Kidney epithelial cell (primary cell): ENCODE results near the gene PIP4K2A. TPM values are rescaled to one million over a fixed set of nuclear protein-coding genes. Genes with fewer than 3 reads are reported as not detected.

Source experiments
- DNase-seq: peaks from one replicate; pipeline ENCODE4 v3.0.0-alpha.2; 2010; ENCODE audit warnings: low read depth
- H3K27me3 ChIP-seq: 2 replicates; pipeline ENCODE4 v1.6.0; 2011; ENCODE audit warnings: low read length; ENCODE audit not compliant: control insufficient read depth, insufficient read depth
- H3K36me3 ChIP-seq: 2 replicates; pipeline ENCODE4 v1.5.1; 2011; ENCODE audit warnings: low read length; ENCODE audit not compliant: control insufficient read depth, insufficient read depth
- H3K4me3 ChIP-seq: 2 replicates; pipeline ENCODE4 v1.5.1; 2011; ENCODE audit warnings: low read depth, mild to moderate bottlenecking, control low read depth, low read length
- total RNA-seq: library from RNA; depleted of rRNA; stranded (reverse); fragments of >200 nt; gene quantifications from 2 replicates; pipeline ENCODE4 v1.2.3, GENCODE V29; 2015
- TF ChIP-seq, protein P1 (sequence below): IDR thresholded peaks from 2 replicates; pipeline ENCODE4 v1.5.1; 2011; ENCODE audit warnings: mild to moderate bottlenecking, moderate library complexity, low read length, control low read depth, inconsistent platforms; ENCODE audit not compliant: insufficient read depth, poor library complexity, severe bottlenecking

The PIP4K2A gene
- total RNA-seq, 1 donor from 2014 or later = 23.6 TPM

DNA sequence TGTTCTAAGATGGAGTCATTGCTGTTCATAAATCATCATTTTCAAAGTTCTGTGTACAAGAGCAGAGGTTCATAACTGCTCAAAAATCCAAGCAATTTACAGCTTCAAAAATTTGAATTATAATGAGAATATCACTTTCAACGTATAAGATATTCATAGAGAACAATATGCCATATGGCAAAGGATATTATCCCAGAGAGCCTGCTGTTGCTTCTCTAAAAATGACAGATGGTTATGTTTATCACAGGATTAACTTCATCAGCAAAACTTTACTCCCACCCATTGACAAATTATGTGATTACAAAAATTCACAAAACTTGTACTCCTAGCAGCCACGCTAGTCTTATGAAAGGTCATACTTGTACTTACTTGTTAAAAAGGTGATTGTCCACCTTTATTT lies 105.1 kb downstream of the PIP4K2A start:
- no peaks in the 10 kb centered on the region for H3K27me3 ChIP-seq
- TF ChIP-seq, protein P1, sequence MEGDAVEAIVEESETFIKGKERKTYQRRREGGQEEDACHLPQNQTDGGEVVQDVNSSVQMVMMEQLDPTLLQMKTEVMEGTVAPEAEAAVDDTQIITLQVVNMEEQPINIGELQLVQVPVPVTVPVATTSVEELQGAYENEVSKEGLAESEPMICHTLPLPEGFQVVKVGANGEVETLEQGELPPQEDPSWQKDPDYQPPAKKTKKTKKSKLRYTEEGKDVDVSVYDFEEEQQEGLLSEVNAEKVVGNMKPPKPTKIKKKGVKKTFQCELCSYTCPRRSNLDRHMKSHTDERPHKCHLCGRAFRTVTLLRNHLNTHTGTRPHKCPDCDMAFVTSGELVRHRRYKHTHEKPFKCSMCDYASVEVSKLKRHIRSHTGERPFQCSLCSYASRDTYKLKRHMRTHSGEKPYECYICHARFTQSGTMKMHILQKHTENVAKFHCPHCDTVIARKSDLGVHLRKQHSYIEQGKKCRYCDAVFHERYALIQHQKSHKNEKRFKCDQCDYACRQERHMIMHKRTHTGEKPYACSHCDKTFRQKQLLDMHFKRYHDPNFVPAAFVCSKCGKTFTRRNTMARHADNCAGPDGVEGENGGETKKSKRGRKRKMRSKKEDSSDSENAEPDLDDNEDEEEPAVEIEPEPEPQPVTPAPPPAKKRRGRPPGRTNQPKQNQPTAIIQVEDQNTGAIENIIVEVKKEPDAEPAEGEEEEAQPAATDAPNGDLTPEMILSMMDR = no peak
- no peak overlapping the region for H3K4me3 ChIP-seq
- DNase-seq = no peak
- peaks cover 2% of the 10 kb centered on the region for H3K36me3 ChIP-seq

DNA sequence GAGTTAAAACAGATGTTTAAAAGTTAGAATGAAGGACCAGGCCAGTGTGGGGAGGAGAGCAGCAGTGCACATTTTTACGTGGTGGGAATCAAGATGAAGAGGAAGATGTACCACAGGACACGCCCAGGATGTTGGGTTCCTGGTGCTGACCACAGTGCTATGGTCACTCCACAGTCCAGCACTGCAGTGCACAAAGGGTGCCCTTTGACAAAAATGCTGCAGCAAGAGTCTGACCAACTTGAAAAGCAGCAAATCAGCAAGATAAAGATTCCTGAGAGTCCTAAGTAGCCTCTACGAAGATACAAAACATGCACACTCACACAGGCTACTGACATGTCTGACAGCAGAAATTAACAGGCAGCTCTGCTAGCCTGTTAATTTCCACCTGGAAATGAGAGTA lies 107.1 kb downstream of the PIP4K2A start:
- DNase-seq = no peak
- H3K4me3 ChIP-seq = no peak overlapping the region
- peaks cover 2% of the 10 kb centered on the region for H3K36me3 ChIP-seq
- no peaks in the 10 kb centered on the region for H3K27me3 ChIP-seq
- TF ChIP-seq, protein P1 = no peak

DNA sequence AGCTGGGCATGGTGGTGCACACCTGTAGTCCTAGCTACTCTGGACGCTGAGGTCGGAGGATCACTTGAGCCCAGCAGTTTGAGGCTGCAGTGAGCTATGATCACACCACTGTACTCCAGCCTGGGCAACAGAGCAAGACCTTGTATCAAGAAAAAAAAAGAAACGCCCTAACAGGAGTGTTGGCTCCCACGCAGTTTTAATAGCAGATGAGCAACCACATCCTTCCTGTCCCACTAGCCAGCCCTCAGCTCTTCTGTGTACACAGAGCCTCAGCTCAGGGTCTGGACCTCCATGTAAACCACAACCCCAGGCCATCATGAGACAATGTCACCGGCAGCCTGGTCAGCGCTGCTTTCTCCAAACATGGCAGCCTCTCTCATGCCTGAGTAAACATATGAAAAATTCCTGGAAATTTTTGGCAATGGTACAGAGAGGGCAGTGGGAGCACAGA lies 108.2 kb downstream of the PIP4K2A start:
- H3K4me3 ChIP-seq = no peak overlapping the region
- DNase-seq = no peak
- peaks cover 2% of the 10 kb centered on the region for H3K36me3 ChIP-seq
- H3K27me3 ChIP-seq = no peaks in the 10 kb centered on the region
- TF ChIP-seq, protein P1 = no peak

DNA sequence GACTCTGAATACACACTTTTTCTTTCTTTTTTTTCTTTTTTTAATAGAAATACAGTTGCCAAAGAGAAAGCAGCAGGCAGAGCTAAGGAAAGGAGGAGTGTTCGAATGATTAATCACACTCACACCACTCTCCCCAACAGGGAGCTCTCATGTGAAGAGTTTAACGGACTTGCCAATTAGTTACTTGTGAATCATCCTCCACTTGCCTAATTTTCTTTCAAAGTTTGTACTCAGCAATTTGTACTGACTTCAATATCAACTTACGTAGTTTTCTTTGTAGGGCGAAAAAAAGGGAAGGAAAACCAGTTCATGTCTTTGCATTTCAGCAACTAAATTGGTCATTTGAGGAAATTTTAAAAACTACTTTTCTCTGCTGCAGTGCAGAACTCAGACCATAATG lies 109.2 kb downstream of the PIP4K2A start:
- Histone ChIP-seq H3K4me3 (no peak overlapping the region), H3K27me3 (no peaks in the 10 kb centered on the region), H3K36me3 (peaks cover 2% of the 10 kb centered on the region)
- DNase-seq = peak; percentile 77
- TF ChIP-seq, protein P1 = no peak

DNA sequence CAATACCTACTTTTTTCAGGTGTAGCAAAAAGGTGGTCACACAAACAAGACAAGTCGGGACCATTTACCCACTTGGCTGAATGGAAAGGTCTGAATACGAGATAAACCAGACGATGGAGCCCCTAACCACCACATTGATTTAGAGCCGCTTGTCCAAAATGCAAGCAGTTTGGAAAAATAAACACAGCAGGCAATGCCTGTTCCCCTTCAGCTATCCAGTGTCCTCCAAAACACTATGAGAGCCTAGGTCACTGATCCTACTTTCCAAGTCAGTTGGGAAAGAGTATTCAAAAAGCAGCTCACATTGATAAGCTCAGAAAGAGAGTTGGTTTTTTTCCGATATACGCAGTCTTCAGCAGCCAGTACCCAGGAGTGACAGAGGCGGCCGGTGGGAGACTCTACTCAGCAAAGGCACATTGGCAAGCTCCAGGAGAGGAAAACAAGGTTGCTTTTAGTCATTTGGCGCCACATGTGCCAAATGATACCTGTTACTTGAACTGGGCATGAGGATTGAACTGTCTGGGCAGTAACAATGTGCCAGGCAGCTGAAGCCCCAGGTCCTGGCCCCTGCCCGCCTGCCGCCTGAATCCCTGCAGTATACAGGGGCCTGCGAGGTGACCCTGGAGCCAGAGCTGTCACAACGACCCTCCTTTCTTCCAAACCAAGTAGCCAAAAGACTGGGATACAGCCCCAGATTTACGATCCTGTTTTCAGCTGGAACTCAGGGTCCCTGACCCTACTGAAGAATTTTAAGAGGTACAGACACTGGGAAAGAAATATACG lies 109.8 kb downstream of the PIP4K2A start:
- TF ChIP-seq, protein P1 = no peak
- Histone ChIP-seq H3K4me3 (no peak overlapping the region), H3K36me3 (peaks cover 2% of the 10 kb centered on the region), H3K27me3 (no peaks in the 10 kb centered on the region)
- no peak for DNase-seq

DNA sequence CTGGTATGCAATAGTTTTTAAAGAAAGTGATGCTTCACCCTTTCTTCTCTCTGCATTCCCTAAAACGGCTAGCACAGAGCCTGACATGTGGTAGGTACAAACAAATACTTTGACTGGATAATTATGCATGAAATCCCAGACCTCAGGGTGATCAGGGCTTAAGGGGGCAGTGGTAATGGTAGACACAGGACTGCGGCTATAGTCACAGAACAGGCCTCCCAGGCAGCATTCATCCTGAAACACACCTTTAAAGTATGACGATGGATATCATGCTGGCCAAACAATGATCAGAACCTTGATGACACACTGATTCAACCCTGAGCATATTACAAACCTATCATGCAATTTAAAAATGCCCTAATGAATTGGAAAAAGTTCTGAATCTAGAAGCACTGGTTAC lies 110.8 kb downstream of the PIP4K2A start:
- Histone ChIP-seq H3K36me3 (peaks cover 2% of the 10 kb centered on the region), H3K4me3 (no peak overlapping the region), H3K27me3 (no peaks in the 10 kb centered on the region)
- no peak for DNase-seq
- TF ChIP-seq, protein P1 = no peak
